Hepatocyte (in vitro differentiated cells): ENCODE data around the gene AQP11.

ENCODE experiments used
- EZH2 ChIP-seq: fragments of 200-600 bp; sonication (generic); IDR thresholded peaks from 2 replicates; pipeline ENCODE4 v1.6.1; 2016; ENCODE audit warnings: antibody characterized with exemption, mild to moderate bottlenecking, borderline replicate concordance
- TF ChIP-seq, protein P1 (sequence below): fragments of 200-600 bp; sonication (generic); IDR thresholded peaks from 2 replicates; pipeline ENCODE4 v1.5.1; 2016; ENCODE audit warnings: antibody characterized with exemption, mild to moderate bottlenecking; ENCODE audit not compliant: poor library complexity

DNA sequence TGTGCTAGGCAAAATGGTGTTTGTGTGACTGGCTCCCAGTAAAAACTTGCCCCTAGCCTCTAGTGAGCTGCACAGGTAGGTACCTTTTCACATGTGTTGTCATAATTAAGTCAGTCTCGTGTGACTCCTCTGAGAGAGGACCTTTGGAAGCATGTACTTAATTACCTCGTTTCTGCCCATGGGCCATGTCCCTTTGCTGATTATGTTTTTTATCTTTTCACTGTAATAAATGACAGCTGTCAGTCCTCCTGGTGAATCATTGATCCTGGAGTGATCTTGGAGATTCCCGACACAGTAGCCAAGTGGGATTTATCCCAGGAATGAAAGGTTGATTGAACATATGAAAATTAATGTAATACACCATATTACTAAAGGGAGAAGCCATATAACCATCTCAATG lies 60.4 kb downstream of the AQP11 start:
- TF ChIP-seq, protein P1, sequence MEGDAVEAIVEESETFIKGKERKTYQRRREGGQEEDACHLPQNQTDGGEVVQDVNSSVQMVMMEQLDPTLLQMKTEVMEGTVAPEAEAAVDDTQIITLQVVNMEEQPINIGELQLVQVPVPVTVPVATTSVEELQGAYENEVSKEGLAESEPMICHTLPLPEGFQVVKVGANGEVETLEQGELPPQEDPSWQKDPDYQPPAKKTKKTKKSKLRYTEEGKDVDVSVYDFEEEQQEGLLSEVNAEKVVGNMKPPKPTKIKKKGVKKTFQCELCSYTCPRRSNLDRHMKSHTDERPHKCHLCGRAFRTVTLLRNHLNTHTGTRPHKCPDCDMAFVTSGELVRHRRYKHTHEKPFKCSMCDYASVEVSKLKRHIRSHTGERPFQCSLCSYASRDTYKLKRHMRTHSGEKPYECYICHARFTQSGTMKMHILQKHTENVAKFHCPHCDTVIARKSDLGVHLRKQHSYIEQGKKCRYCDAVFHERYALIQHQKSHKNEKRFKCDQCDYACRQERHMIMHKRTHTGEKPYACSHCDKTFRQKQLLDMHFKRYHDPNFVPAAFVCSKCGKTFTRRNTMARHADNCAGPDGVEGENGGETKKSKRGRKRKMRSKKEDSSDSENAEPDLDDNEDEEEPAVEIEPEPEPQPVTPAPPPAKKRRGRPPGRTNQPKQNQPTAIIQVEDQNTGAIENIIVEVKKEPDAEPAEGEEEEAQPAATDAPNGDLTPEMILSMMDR, result no peak
- TF ChIP-seq EZH2, result no peak
